Activated CD4-positive, CD25-positive, alpha-beta regulatory T cell treated with anti-CD3 and anti-CD28 coated beads, Interleukin-2, amount 50 U/mL, for 24 hours (primary cell): ENCODE data around the gene CAMP.
"Not testable (repeated sequence)": the region's sequence is repeated elsewhere in the genome, so short reads cannot be mapped to it uniquely, and the experiment has no call there.

ENCODE experiments used
- ATAC-seq, 2 donors: fragments of 150-1000 bp; cut with Tn5 transposase; one replicate each; pipeline ENCODE4 v1.10.0; 2021; ENCODE audit warnings: mild to moderate bottlenecking in 1 of 2, moderate library complexity in 1 of 2

Gene CAMP

DNA sequence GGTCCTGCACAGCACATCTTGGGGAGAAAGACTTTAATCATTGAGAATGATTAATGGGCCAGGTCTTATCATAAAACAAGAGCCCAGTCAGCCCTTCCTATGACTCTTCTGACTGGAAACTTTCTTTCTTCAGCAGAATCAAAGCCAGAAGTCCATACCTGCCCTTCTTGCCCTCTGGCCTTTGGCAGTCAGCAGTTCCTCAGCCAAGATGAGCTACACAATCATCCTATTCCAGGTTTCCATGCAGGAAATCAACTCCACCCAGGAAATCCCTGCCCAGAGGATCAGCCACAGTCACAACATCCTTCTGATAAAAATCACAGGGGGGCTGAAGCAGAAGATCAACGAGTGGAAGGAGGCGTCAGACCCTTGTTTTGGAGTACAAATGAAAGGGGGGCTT, 44.5 kb downstream of the CAMP start:
- no peak for ATAC-seq

DNA sequence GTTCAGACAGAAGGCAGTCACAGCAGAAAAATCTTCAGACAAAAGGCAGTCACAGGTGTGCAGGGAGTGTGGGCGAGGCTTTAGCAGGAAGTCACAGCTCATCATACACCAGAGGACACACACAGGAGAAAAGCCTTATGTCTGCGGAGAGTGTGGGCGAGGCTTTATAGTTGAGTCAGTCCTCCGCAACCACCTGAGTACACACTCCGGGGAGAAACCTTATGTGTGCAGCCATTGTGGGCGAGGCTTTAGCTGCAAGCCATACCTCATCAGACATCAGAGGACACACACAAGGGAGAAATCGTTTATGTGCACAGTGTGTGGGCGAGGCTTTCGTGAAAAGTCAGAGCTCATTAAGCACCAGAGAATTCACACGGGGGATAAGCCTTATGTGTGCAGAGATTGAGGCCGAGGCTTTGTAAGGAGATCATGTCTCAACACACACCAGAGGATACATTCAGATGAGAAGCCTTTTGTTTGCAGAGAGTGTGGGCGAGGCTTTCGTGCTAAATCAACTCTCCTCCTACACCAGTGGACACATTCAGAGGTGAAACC, 45.2 kb downstream of the CAMP start:
- peak; percentile 96 for ATAC-seq

DNA sequence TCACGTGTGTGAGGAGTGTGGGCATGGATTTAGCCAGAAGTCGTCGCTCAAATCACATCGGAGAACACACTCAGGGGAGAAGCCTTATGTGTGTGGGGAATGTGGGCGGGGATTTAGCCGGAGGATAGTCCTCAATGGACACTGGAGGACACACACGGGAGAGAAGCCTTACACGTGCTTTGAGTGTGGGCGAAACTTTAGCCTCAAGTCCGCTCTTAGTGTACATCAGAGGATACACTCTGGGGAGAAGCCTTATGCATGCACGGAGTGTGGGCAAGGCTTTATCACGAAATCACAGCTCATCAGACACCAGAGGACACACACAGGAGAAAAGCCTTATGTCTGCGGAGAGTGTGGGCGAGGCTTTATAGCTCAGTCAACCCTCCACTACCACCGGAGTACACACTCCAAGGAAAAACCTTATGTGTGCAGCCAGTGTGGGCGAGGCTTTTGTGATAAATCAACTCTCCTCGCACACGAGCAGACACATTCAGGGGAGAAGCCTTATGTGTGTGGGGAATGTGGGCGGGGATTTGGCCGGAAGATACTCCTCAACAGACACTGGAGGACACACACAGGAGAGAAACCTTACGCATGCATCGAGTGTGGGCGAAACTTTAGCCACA, 45.8 kb downstream of the CAMP start:
- peak; percentile 30 to 41 for ATAC-seq

DNA sequence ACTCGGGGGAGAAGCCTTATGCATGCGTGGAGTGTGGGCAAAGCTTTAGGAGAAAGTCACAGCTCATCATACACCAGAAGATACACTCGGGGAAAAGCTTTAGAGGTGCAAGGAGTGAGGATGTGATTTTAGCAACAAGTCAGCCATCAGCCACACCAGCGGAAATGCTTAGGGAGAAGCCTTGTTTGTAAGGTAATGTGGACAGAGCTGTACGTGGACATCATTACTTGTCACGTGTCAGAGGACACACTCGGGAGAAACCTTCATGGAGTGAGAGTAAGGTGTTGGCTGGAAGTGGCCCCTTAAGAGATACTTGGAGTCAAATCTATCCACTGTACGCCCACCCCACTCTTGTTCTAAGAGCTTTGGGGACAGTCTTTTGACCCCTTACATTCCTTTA, 46.3 kb downstream of the CAMP start:
- ATAC-seq: no peak

DNA sequence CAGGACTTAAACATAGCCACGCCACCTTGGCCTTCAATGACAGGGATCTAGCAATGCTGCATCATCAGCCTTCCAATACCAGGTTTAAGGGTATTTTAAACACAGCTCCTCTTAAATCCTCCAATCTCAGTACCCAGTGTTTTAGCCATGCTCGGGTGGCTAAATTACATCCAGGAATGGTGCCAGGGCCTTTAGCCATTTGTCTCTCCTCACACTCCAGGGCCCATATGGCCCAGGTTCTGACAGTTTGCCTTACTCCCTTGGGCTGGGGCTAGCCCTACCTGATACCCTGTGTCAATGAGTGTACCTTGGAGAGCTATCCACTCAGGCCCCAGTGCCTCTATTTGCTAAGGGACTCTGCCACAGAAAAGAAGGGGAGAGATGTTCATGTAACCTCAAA, 47.0 kb downstream of the CAMP start:
- ATAC-seq: no peak

DNA sequence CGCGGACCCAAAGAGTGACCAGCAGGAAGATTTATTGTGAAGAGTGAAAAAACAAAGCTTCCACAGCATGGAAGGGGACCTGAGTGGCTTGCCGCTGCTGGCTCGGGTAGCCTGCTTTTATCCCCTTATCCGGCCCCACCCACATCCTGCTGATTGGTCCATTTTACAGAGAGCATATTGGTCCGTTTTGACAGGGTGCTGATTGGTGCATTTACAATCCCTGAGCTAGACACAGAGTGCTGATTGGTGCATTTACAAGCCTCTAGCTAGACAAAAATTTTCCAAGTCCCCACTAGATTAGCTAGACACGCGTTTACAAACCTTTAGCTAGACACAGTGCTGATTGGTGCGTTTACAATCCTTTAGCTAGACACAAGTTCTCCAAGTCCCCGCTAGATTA, 47.9 kb downstream of the CAMP start:
- not testable (repeated sequence) for ATAC-seq

DNA sequence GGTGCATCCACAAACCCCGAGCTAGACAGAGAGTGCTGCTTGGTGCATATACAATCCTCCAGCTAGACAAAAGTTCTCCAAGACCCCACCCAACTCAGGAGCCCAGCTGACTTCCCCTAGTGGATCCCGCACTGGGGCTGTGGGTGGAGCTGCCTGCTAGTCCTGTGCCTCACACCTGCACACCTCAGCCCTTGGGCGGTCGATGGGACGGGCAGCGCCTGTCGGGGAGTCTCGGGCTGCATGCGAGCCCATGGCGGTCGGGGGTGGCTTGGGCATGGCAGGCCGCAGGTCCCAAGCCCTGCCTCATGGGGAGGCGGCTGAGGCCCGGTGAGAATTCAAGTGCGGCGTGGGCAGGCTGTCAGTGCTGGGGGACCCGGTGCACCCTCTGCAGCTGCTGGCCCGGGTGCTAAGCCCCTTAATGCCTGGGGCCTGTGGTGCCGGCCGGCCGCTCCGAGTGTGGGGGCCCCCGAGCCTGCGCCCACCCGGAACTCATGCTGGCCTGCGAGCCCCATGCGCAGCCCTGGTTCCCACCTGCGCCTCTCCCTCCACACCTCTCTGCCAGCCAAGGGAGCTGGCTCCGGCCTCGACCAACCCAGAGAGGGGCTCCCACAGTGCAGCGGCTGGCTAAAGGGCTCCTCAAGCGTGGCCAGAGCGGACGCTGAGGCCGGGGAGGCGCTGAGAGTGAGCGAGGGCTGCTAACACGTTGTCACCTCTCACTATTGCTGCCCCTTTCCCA, 48.6 kb downstream of the CAMP start:
- no peak for ATAC-seq

DNA sequence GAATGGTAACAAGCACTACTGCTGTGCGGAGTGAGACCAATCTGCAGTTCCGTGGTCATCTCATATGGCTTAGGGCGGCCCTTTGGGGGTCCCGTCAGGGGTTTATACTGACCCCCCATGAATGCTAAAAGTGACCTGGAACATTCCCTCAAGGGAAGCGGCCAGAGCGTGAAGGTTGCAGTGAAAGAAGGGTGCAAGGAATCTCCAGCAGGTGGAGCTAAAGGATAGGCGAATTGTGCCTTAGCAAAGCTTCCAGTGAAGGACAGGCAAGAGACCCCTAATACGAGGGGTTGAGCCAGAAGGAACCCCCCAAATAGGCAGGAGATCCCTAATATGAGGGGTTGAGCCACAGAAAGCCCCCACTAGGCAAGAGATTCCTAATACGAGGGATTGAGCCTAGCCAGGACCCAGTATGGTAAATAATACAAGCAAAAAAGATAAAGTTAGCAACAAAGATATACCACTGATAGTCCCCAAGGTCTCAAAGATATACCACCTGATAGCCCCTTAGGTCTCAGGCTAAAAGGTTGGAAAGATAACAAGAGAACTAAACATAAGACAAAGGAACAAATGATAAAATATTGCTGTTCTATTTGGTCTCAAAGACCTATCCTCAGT, 50.4 kb downstream of the CAMP start:
- ATAC-seq: no peak

DNA sequence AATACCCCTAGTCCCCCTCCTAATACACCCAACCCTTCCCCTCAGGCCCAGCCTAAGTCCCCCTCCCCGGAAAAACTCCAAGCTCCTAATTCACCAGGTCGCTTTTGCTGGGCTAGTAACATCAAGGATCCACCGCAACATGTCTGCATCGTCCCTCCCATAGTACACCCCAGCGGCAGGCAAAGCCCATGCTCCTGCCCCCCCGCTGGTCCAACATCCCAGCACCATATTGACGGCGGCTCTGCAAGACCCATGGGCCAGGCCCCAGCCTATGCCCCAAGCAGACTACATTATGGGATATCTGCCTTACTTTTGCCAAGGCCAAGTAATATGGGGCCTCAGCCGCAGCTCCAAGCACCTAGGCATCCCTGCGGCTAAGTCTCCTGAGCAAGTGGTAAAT, 51.2 kb downstream of the CAMP start:
- no peak for ATAC-seq
